GM19455 (cell line): ENCODE measurements around the gene KIRREL3.

Source experiments
- ATAC-seq: cut with Tn5 transposase; IDR thresholded peaks from one replicate; pipeline ENCODE4 v1.9.1; 2021; ENCODE audit not compliant: unreplicated experiment

KIRREL3 gene

DNA sequence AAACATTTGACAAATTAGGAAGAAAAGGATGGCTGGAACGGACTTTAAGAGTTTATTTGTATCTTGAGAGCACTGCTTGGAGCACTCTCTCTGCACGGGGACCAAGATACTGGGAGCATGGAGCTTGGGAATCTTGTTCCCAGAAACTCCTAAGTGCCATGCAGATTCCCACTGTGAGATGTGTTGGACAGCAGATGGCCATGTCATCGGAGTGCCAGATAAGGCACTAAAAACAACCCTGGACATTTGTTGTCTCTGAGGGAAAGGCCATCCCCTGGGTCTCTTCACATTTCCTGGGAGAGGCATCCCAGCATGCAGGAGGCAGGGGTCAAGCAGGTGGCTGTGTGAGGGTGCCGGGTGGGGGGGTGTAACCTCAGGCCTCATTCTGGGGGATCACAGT lies 2.9 kb downstream of the KIRREL3 start:
- ATAC-seq, result no peak

- ATAC-seq, result no peak
Measured at GRCh38 chr11:126997196-126997595, 3.4 kb downstream of the KIRREL3 start.

GRCh38 chr11:126996036-126996804 lies 4.3 kb downstream of the KIRREL3 start:
- ATAC-seq, result no peak

DNA sequence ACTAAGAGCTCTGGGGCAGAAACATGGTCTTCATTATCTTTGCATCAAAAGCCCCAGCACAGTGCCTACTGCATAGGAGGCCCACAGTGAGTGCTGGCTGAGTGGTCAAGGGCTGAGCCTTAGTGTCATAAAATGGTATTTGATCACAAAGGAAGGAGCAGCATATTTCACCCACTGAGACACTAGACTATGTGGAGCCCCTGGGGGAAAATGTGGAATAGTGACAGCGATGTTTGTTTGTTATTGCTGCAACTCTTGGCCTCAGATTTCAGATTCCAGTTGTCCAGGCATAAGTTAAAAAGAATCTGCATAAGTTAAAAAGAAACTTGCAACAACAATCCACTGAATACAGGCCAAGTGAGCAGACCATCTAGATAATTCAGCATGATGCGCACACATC lies 7.0 kb downstream of the KIRREL3 start:
- ATAC-seq, result no peak

DNA sequence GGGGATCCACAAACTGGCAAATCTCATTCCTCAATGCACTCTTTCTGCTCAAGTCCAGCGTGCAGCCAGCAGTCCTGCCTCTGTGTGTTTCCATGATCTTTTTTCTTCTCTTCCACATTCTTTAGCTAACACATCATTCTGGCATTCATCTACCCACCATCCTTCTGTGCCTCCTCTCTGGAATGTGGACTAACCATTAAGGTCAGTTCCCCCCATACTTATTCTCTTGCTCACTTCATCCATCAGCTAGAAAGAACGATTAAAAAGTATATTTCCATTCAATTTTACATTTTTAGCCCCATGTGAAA lies 7.8 kb downstream of the KIRREL3 start:
- no peak for ATAC-seq

- no peak for ATAC-seq
Measured at GRCh38 chr11:126992065-126992803, 8.3 kb downstream of the KIRREL3 start.

GRCh38 chr11:126991596-126991995 lies 9.0 kb downstream of the KIRREL3 start:
- no peak for ATAC-seq

- ATAC-seq, result no peak
Measured at GRCh38 chr11:126990716-126991480, 9.7 kb downstream of the KIRREL3 start.

DNA sequence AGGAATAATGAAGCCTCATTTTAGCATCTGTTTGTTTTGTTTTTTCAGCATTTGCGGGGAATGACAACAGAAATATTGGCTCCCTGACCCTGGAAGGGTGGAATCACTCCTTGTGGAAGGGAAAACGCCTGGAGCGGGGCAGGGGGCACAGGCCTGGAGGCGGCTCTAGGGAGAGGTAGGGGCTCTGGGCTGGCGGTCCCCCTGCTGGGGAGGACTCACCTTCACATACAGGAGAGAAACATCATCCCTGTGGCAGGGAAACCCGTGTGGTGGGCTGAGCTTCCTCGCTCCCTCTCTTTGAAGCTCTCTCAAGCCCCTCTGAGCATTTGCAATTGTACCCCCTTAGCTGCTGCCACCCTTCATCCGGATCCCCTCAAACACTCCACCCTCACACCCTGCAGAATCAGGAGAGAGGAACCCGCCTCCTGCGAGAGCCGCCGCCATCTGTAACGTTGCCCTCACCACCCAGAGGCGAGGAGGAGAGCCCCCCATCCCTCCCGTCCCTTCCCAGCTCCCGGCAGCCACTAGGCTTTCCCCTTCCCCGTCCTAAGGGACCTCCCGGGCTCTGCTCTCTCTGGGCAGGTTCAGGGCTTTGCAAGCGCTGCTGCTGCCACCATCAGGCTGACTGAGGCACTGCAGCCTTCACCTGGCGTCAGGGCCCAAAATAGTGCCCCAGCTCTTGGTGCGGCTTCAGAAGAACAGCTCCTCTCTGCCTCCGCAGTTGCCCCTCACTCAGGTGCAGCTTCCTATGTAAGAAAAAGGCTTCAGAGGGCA lies 10.4 kb downstream of the KIRREL3 start:
- ATAC-seq, result peak; percentile 88

DNA sequence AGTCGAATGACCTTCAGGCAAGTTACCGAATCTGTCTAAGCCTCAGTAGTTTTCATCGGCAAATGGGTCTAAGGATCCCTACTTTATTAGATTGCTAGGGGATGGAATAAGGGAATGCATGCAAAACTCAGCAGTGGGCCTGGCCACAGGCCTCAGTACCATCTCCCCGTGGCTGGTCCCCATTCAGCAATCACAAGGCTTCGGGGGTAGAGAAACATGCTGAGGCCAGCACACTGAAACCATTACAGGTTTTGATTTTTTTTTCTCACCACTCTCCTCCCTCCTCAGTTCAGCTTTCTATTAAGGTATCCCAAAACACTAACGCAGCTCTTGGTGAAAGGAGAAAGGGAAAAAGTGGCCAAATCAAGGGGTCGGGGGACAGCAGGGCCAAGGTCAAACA lies 11.9 kb downstream of the KIRREL3 start:
- no peak for ATAC-seq

DNA sequence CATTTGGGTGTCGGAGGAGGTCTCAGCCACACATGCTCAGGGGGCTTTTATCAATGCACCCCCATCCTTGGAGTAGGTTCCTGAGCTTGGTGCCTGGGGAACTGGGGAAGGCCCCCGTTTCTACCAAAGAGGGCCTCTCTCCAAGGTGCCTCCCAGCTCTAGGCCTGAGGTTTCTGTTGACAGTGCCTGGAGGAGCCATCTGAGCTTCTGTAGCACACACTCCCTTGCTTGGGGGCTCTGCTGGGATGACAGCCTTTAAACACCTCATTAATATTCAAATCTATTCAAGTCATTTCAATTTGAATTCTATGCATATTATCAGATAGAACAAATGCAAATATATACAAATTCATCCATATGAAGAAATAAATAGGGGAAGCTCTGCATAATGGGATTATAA lies 18.9 kb downstream of the KIRREL3 start:
- ATAC-seq, result no peak

DNA sequence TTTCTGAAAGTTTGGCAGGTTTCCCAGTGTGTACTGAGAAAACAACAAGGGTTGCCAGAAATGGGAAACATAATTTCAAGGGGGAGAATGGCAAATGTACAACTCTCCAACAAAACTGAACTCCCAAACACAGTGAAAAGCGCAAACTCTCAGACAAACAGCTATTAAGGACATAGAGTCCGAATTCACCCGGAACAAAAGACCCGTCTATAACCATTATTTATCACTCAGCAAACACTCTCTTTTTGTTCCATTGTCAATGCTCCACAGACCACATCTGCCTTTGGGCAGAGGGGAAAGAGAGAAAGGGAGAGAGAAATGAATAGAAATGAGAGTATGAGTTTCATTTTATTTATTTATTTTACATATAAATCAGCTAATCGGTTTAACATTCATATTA lies 21.7 kb downstream of the KIRREL3 start:
- ATAC-seq, result no peak

- ATAC-seq, result no peak
Measured at GRCh38 chr11:126978165-126978564, 22.4 kb downstream of the KIRREL3 start.

DNA sequence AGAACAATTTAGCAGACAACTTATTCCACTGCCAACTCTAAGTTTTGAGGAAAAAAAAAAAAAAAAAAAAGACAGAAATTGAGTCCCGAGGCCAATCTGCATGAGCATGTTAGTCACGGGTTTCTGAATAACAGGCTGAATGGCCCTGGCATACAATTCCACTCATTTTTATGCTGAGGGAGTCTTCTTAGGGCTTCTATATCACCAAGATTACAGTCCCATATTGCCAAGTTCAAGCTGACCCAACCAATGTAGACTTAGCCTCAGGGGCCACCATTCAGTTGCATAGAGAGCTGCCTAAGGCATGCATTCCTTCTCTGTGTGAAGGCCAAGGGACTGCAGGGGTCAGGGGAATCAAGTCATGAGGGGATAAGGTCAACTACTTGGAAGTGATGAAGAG lies 27.5 kb downstream of the KIRREL3 start:
- ATAC-seq, result no peak

DNA sequence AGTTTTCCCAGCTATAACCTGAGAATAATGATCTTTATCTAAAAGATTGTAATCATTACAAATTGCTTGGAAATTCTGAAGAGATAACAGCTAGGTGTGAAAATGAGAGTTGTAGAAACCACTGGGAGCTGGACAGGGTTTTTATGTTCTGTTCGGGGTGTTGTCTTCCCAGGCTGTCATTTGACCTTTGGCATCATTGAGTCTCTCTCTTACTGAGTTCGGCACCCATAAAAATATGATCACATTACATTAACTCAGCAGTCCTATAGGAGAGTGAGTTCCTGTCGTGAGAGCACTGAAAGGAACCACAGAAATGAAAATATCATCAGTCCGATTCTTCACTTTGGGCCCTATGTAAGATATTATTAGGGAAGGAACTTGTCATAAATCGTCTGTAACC lies 29.3 kb downstream of the KIRREL3 start:
- ATAC-seq, result no peak

GRCh38 chr11:126969865-126970479 lies 30.6 kb downstream of the KIRREL3 start:
- ATAC-seq, result no peak

- ATAC-seq, result no peak
Measured at GRCh38 chr11:126968915-126969314, 31.7 kb downstream of the KIRREL3 start.

GRCh38 chr11:126965331-126965730 lies 35.2 kb downstream of the KIRREL3 start:
- no peak for ATAC-seq

DNA sequence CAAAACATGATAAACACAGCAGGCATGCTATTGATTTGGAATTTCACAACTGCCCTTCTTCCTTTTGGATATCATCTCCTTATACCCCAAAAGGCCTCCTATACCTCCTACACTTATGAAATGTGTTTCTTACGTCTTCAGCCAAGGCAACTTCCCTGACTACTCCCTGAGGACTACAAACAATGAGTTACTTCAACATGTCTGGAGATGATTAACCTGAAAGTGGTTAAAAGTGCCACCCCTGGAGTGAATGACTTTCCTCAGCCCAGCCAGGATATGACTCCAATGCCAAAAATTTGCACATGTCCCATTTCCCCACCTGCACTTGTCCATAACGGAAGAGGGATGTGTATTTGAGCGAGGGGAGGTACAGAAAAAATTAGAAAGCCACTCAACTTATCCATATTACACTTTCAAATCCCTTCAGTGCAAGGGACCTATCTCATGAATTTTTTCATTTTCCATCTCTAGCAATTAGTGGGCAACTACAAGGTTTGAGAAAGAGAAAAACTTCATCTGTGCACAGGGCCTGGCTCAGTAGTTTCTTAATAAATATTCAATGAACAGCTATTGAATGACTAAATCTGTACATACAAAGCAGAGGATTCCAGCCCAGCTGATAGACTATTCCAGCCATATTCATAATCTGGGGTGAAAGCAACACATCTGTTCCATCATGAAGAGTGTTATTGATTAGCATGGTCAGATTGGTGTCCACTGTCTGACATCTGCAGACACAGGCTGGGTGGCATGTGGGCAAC lies 36.8 kb downstream of the KIRREL3 start:
- ATAC-seq, result no peak

GRCh38 chr11:126963115-126963514 lies 37.5 kb downstream of the KIRREL3 start:
- no peak for ATAC-seq
